CD14-positive monocyte (primary cell): ENCODE data around the gene KIAA1328. TPM values are rescaled to one million over a fixed set of nuclear protein-coding genes. Genes with fewer than 3 reads are reported as not detected.

Source experiments
- DNase-seq, 3 donors: peaks; one replicate each; pipeline ENCODE4 v3.0.0-alpha.2; 2011 to 2022
- H2AFZ ChIP-seq: 2 replicates; pipeline ENCODE4 v1.6.0; 2012; ENCODE audit warnings: mild to moderate bottlenecking, low read depth, low read length, inconsistent platforms; ENCODE audit not compliant: insufficient read depth, poor library complexity, severe bottlenecking
- H3K27ac ChIP-seq, 2 donors: 1 replicate in 1 of 2; 2 replicates in 1 of 2; pipeline ENCODE4 v1.5.1; 2012 to 2013; ENCODE audit warnings: low read length in 2 of 2, control low read depth in 1 of 2, inconsistent platforms in 1 of 2, low read depth in 1 of 2, mild to moderate bottlenecking in 1 of 2
- H3K27me3 ChIP-seq, 2 donors: one replicate each; pipeline versions ENCODE4 v1.6.0 to v1.6.1; 2011 to 2013; ENCODE audit warnings: low read length in 2 of 2; ENCODE audit not compliant: control insufficient read depth in 2 of 2, insufficient read depth in 2 of 2
- H3K36me3 ChIP-seq, 2 donors: replicated peaks in 1 of 2; 1 replicate in 1 of 2; 2 replicates in 1 of 2; pipeline versions ENCODE4 v1.5.1 to v1.6.1; 2012 to 2013; ENCODE audit warnings: low read length in 2 of 2, control low read depth in 1 of 2, inconsistent platforms in 1 of 2, mild to moderate bottlenecking in 1 of 2; ENCODE audit not compliant: insufficient read depth in 2 of 2, control insufficient read depth in 1 of 2
- H3K4me1 ChIP-seq, 2 donors: 1 replicate in 1 of 2; 2 replicates in 1 of 2; pipeline versions ENCODE4 v1.5.1 to v1.6.1; 2012 to 2013; ENCODE audit warnings: low read length in 2 of 2, control low read depth in 1 of 2, inconsistent platforms in 1 of 2, mild to moderate bottlenecking in 1 of 2, moderate library complexity in 1 of 2; ENCODE audit not compliant: insufficient read depth in 2 of 2, control insufficient read depth in 1 of 2
- H3K4me2 ChIP-seq: replicated peaks from 2 replicates; pipeline ENCODE3; 2012; ENCODE audit warnings: low read length, moderate library complexity, mild to moderate bottlenecking; ENCODE audit not compliant: poor library complexity, severe bottlenecking; ENCODE audit errors: extremely low read depth
- H3K4me3 ChIP-seq, 3 experiments: fragments of 200-600 bp in 1 of 3; sonication (generic) in 1 of 3; replicated peaks in 1 of 3; 1 replicate in 2 of 3; 2 replicates in 1 of 3; pipeline ENCODE4 v1.5.1; 2011 to 2013; ENCODE audit warnings: low read length in 3 of 3, mild to moderate bottlenecking in 3 of 3, control low read depth in 2 of 3, low read depth in 2 of 3, inconsistent platforms in 1 of 3, moderate library complexity in 1 of 3
- H3K79me2 ChIP-seq: 2 replicates; pipeline ENCODE4 v1.6.0; 2012; ENCODE audit warnings: mild to moderate bottlenecking, control low read depth, inconsistent platforms, low read length, moderate library complexity; ENCODE audit not compliant: insufficient read depth
- H3K9ac ChIP-seq: 2 replicates; pipeline ENCODE4 v1.6.0; 2017; ENCODE audit warnings: low read length, mild to moderate bottlenecking; ENCODE audit not compliant: insufficient read depth, poor library complexity, severe bottlenecking
- H3K9me3 ChIP-seq, 2 donors: replicated peaks in 1 of 2; 1 replicate in 1 of 2; 2 replicates in 1 of 2; pipeline versions ENCODE4 v1.5.1 to v1.6.1; 2012 to 2013; ENCODE audit warnings: low read length in 2 of 2, control low read depth in 1 of 2; ENCODE audit not compliant: control insufficient read depth in 1 of 2, insufficient read depth in 1 of 2
- H4K20me1 ChIP-seq: 2 replicates; pipeline ENCODE4 v1.6.0; 2012; ENCODE audit warnings: mild to moderate bottlenecking, low read length, control low read depth, moderate library complexity; ENCODE audit not compliant: insufficient read depth
- H3K27ac Mint-ChIP-seq, 7 donors: one replicate each; pipeline ENCODE4 v1.8.0; 2020; ENCODE audit warnings: mild to moderate bottlenecking in 7 of 7, mixed read lengths in 7 of 7, moderate library complexity in 6 of 7, inconsistent platforms in 2 of 7
- H3K27me3 Mint-ChIP-seq, 3 donors: one replicate each; pipeline ENCODE4 v1.8.0; 2021 to 2022; ENCODE audit warnings: low read depth in 3 of 3, mild to moderate bottlenecking in 3 of 3, mixed read lengths in 3 of 3, moderate library complexity in 3 of 3, inconsistent platforms in 1 of 3
- H3K36me3 Mint-ChIP-seq, 2 donors: one replicate each; pipeline ENCODE4 v1.8.0; 2020; ENCODE audit warnings: mixed read lengths in 2 of 2, inconsistent platforms in 1 of 2, mild to moderate bottlenecking in 1 of 2
- H3K4me1 Mint-ChIP-seq: one replicate; pipeline ENCODE4 v1.8.0; 2020; ENCODE audit warnings: mild to moderate bottlenecking, mixed read lengths
- H3K4me3 Mint-ChIP-seq, 2 donors: one replicate each; pipeline ENCODE4 v1.8.0; 2020; ENCODE audit warnings: mild to moderate bottlenecking in 2 of 2, mixed read lengths in 2 of 2, moderate library complexity in 1 of 2
- H3K9me3 Mint-ChIP-seq, 7 donors: one replicate each; pipeline ENCODE4 v1.8.0; 2020 to 2022; ENCODE audit warnings: mixed read lengths in 7 of 7, mild to moderate bottlenecking in 6 of 7, moderate library complexity in 6 of 7, inconsistent platforms in 2 of 7
- CTCF ChIP-seq: fragments of 200-600 bp; IDR thresholded peaks from one replicate; pipeline ENCODE4 v1.8.0; 2022; ENCODE audit warnings: antibody characterized with exemption, mild to moderate bottlenecking
- WGBS: methylation state at CpG from one replicate; pipeline ENCODE4 v1.1.5; 2013; ENCODE audit warnings: missing lambda C conversion rate; ENCODE audit not compliant: insufficient coverage; 5-methylcytosine and 5-hydroxymethylcytosine counted together
- intact Hi-C, 2 donors: fragments of 100-400 bp; cut with micrococcal nuclease; formaldehyde crosslinking; loops; one replicate each; pipeline versions ENCODE4 v1.15.0 to v1.15.1; 2023
- polyA plus RNA-seq, 3 donors: library from polyadenylated mRNA; depleted of rRNA in 1 of 3; unstranded in 2 of 3; stranded (reverse) in 1 of 3; fragments of 300-500 nt in 2 of 3; fragments of >200 nt in 1 of 3; fragmentation: Illumina TruSeq in 2 of 3; gene quantifications; 1 replicate in 2 of 3; 2 replicates in 1 of 3; pipeline ENCODE4 v1.2.3, GENCODE V29; 2012 to 2021

KIAA1328 gene
- polyA plus RNA-seq, 3 donors, result 3.7 to 3.9 (median 3.8) TPM

- no CpG with 5 or more reads among the region's 6 CpGs for WGBS
- DNase-seq, result no peak
- no peak overlapping the region for H3K4me3 Mint-ChIP-seq
- TF ChIP-seq CTCF, result peak; percentile 55
- Histone ChIP-seq H3K27ac (no peak overlapping the region), H3K4me3 (no peak overlapping the region), H3K4me2 (no peak overlapping the region), H3K79me2 (no peaks in the 10 kb centered on the region), H3K36me3 (no peaks in the 10 kb centered on the region), H3K27me3 (no peaks in the 10 kb centered on the region), H3K4me1 (no peaks in the 10 kb centered on the region), H2AFZ (no peak overlapping the region), H3K9me3 (peaks cover 0 to 12% of the 10 kb centered on the region in 2 donors), H3K9ac (no peak overlapping the region), H4K20me1 (no peaks in the 10 kb centered on the region)
- H3K9me3 Mint-ChIP-seq, result peaks cover 0 to 13% (median 4%) of the 10 kb centered on the region in 7 donors
- H3K4me1 Mint-ChIP-seq, result no peaks in the 10 kb centered on the region
- H3K27ac Mint-ChIP-seq, result no peak overlapping the region
- intact Hi-C loops, result no loop called here
- H3K36me3 Mint-ChIP-seq, result no peaks in the 10 kb centered on the region
- no peaks in the 10 kb centered on the region for H3K27me3 Mint-ChIP-seq
Measured at GRCh38 chr18:36942264-36942663, 113.3 kb downstream of the KIAA1328 start.

GRCh38 chr18:36947820-36948348, 119.0 kb downstream of the KIAA1328 start:
- H3K9ac ChIP-seq, result no peak overlapping the region
- intact Hi-C loops, result no loop called here
- H3K27me3 ChIP-seq, result no peaks in the 10 kb centered on the region
- H3K4me1 ChIP-seq, result no peaks in the 10 kb centered on the region
- H4K20me1 ChIP-seq, result no peaks in the 10 kb centered on the region
- no peak for TF ChIP-seq CTCF
- H2AFZ ChIP-seq, result no peak overlapping the region
- no peak overlapping the region for H3K4me2 ChIP-seq
- no peaks in the 10 kb centered on the region for H3K9me3 ChIP-seq
- H3K27ac Mint-ChIP-seq, result no peak overlapping the region
- WGBS, result 90% methylated on average over 2 of the region's 6 CpGs
- peaks cover 2% of the 10 kb centered on the region in 2 donors for H3K36me3 Mint-ChIP-seq
- no peak overlapping the region for H3K4me3 ChIP-seq
- no peaks in the 10 kb centered on the region for H3K36me3 ChIP-seq
- no peaks in the 10 kb centered on the region for H3K27me3 Mint-ChIP-seq
- no peaks in the 10 kb centered on the region for H3K79me2 ChIP-seq
- no peaks in the 10 kb centered on the region for H3K9me3 Mint-ChIP-seq
- no peaks in the 10 kb centered on the region for H3K4me1 Mint-ChIP-seq
- DNase-seq, result no peak
- H3K27ac ChIP-seq, result no peak overlapping the region
- no peak overlapping the region for H3K4me3 Mint-ChIP-seq
